CD4-positive, alpha-beta T cell (primary cell): ENCODE data around the gene NES. TPM values are rescaled to one million over a fixed set of nuclear protein-coding genes. Genes with fewer than 3 reads are reported as not detected.

ENCODE experiments used
- ATAC-seq: fragments of 200-7000 bp; cut with Tn5 transposase; one replicate; pipeline ENCODE4 v1.10.0; 2022; ENCODE audit warnings: mild to moderate bottlenecking; ENCODE audit not compliant: poor library complexity
- CTCF ChIA-PET: fragments of 350-600 bp; sonication (Branson Sonifier 250); formaldehyde crosslinking; loops from one replicate; lab custom pipeline; 2021; ENCODE audit warnings: antibody characterized with exemption, inconsistent platforms; lab: Charles Lee
- POLR2A ChIA-PET: fragments of 350-600 bp; sonication (Branson Sonifier 250); formaldehyde crosslinking; loops from one replicate; lab custom pipeline; 2021; ENCODE audit warnings: antibody characterized with exemption, inconsistent platforms; lab: Charles Lee
- DNase-seq, 14 experiments: peaks; one replicate each; pipeline ENCODE4 v3.0.0-alpha.2; 2013 to 2020; ENCODE audit warnings: mixed read lengths in 2 of 14
- H3K27ac ChIP-seq, 2 donors: one replicate each; pipeline versions ENCODE4 v1.5.1 to v1.7.0; 2013; ENCODE audit warnings: low read length in 2 of 2, low read depth in 1 of 2, mild to moderate bottlenecking in 1 of 2
- H3K27me3 ChIP-seq, 2 experiments: 1 replicate in 1 of 2; 2 replicates in 1 of 2; pipeline versions ENCODE4 v1.6.1 to v1.7.0; 2013; ENCODE audit warnings: low read length in 2 of 2, control low read depth in 1 of 2, mild to moderate bottlenecking in 1 of 2, moderate library complexity in 1 of 2; ENCODE audit not compliant: insufficient read depth in 2 of 2, control insufficient read depth in 1 of 2
- H3K36me3 ChIP-seq: one replicate; pipeline ENCODE4 v1.6.1; 2013; ENCODE audit warnings: low read length, control low read depth; ENCODE audit not compliant: insufficient read depth
- H3K4me1 ChIP-seq: one replicate; pipeline ENCODE4 v1.6.1; 2013; ENCODE audit warnings: low read length, control low read depth; ENCODE audit not compliant: insufficient read depth
- H3K4me3 ChIP-seq: one replicate; pipeline ENCODE4 v1.5.1; 2013; ENCODE audit warnings: mild to moderate bottlenecking, low read length, moderate library complexity
- H3K9me3 ChIP-seq, 2 experiments: 1 replicate in 1 of 2; 2 replicates in 1 of 2; pipeline versions ENCODE4 v1.6.1 to v1.7.0; 2013; ENCODE audit warnings: low read length in 2 of 2, mild to moderate bottlenecking in 2 of 2, control low read depth in 1 of 2, moderate library complexity in 1 of 2; ENCODE audit not compliant: control insufficient read depth in 1 of 2, insufficient read depth in 1 of 2
- H3K27ac Mint-ChIP-seq: one replicate; pipeline ENCODE4 v1.8.0; 2020; ENCODE audit warnings: mixed read lengths
- H3K27me3 Mint-ChIP-seq: one replicate; pipeline ENCODE4 v1.8.0; 2021; ENCODE audit warnings: mixed read lengths
- H3K36me3 Mint-ChIP-seq: one replicate; pipeline ENCODE4 v1.8.0; 2021; ENCODE audit warnings: low read depth, mixed read lengths
- H3K4me1 Mint-ChIP-seq: one replicate; pipeline ENCODE4 v1.8.0; 2021; ENCODE audit warnings: low read depth, mixed read lengths
- H3K4me3 Mint-ChIP-seq: one replicate; pipeline ENCODE4 v1.8.0; 2020; ENCODE audit warnings: mild to moderate bottlenecking, mixed read lengths
- H3K9me3 Mint-ChIP-seq: one replicate; pipeline ENCODE4 v1.8.0; 2020; ENCODE audit warnings: mixed read lengths
- intact Hi-C, 2 experiments: fragments of 100-400 bp; cut with DNase I in 1 of 2; cut with micrococcal nuclease in 1 of 2; formaldehyde crosslinking; loops; one replicate each; pipeline versions ENCODE4 v1.15.1 to v1.9.0; 2023 to 2025; cut with DNase I, micrococcal nuclease
- total RNA-seq, 174 experiments: library from RNA in 2 of 174; stranded (reverse) in 2 of 174; gene quantifications; one replicate each; pipeline ENCODE4 v1.2.3 and lab custom pipeline; 2021 to 2026
- TF ChIP-seq, protein P1 (sequence below): fragments of 200-600 bp; IDR thresholded peaks from one replicate; pipeline ENCODE4 v1.8.0; 2022; ENCODE audit warnings: antibody characterized with exemption, mild to moderate bottlenecking

The NES gene
- total RNA-seq, 2 experiments from 2014 or later = not detected

DNA sequence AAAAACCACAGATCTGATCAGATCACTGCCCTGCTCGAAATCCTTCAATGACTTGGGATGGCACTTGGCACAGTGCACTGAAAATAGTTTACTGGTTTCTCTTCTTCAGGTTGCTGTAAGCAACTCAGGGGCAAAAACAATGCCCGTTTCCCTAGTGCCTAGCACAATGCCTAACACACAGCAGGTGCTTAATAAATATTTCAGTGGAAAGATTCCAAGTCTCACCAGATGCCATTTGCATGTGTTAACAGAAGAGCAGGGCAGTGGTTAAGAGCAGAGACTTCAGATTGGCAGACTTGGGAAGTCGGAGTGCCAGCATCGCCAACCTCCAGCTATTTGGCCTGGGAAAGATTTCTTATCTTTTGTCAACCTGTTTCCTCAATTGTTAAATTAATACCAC lies 40.1 kb upstream of the NES start:
- POLR2A ChIA-PET = no interaction called here
- no peak for DNase-seq
- CTCF ChIA-PET = no interaction called here
- Histone ChIP-seq H3K27ac (no peak overlapping the region), H3K4me1 (peaks cover 2% of the 10 kb centered on the region), H3K27me3 (no peaks in the 10 kb centered on the region), H3K36me3 (peaks cover 30% of the 10 kb centered on the region), H3K9me3 (no peaks in the 10 kb centered on the region), H3K4me3 (no peak overlapping the region)
- no peak for ATAC-seq
- H3K4me1 Mint-ChIP-seq = no peaks in the 10 kb centered on the region
- H3K36me3 Mint-ChIP-seq = peaks cover 45% of the 10 kb centered on the region
- H3K27ac Mint-ChIP-seq = no peak overlapping the region
- TF ChIP-seq, protein P1, sequence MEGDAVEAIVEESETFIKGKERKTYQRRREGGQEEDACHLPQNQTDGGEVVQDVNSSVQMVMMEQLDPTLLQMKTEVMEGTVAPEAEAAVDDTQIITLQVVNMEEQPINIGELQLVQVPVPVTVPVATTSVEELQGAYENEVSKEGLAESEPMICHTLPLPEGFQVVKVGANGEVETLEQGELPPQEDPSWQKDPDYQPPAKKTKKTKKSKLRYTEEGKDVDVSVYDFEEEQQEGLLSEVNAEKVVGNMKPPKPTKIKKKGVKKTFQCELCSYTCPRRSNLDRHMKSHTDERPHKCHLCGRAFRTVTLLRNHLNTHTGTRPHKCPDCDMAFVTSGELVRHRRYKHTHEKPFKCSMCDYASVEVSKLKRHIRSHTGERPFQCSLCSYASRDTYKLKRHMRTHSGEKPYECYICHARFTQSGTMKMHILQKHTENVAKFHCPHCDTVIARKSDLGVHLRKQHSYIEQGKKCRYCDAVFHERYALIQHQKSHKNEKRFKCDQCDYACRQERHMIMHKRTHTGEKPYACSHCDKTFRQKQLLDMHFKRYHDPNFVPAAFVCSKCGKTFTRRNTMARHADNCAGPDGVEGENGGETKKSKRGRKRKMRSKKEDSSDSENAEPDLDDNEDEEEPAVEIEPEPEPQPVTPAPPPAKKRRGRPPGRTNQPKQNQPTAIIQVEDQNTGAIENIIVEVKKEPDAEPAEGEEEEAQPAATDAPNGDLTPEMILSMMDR = no peak
- H3K4me3 Mint-ChIP-seq = no peak overlapping the region
- intact Hi-C loops = no loop called here
- no peaks in the 10 kb centered on the region for H3K27me3 Mint-ChIP-seq
- no peaks in the 10 kb centered on the region for H3K9me3 Mint-ChIP-seq

DNA sequence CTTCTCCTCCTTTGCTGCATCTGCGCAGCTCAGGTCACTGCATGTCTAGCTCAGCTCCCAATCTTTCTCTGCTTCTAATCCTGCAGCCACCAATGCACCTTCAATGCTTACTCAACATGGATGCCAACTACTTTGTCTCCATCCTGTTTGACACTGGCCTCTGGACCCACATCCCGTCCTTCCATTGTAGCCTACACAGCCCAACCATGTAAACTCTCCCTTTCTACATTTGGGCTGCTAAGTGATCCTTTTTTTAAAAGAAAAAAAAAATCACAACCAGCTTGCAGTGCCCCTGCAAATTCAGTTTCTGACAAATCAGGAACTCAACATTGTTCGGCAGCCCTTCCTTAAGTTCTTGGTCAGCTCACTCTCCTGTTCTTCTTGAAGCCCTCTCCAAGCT lies 37.6 kb upstream of the NES start:
- no peak overlapping the region for H3K4me3 Mint-ChIP-seq
- H3K36me3 Mint-ChIP-seq = peaks cover 25% of the 10 kb centered on the region
- no peaks in the 10 kb centered on the region for H3K4me1 ChIP-seq
- H3K4me3 ChIP-seq = no peak overlapping the region
- H3K27ac ChIP-seq = no peak overlapping the region
- H3K27me3 Mint-ChIP-seq = no peaks in the 10 kb centered on the region
- no peaks in the 10 kb centered on the region for H3K27me3 ChIP-seq
- H3K9me3 ChIP-seq = no peaks in the 10 kb centered on the region
- H3K9me3 Mint-ChIP-seq = no peaks in the 10 kb centered on the region
- ChIA-PET CTCF (interaction anchor here (1.6 to 2.4 kb wide), 3 partner anchors 9 to 25 kb away, joined by 4 to 8 read pairs (median 8); partner anchors contain the start of gene CRABP2), POLR2A (interaction anchor here (1.0 to 2.2 kb wide), 2 partner anchors 8 to 24 kb away, joined by 4 to 8 read pairs; no protein-coding TSS in a partner anchor)
- no peak for ATAC-seq
- H3K4me1 Mint-ChIP-seq = no peaks in the 10 kb centered on the region
- DNase-seq = no peak
- H3K36me3 ChIP-seq = peaks cover 11% of the 10 kb centered on the region
- intact Hi-C loops = no loop called here
- TF ChIP-seq, protein P1 = no peak
- H3K27ac Mint-ChIP-seq = no peak overlapping the region

DNA sequence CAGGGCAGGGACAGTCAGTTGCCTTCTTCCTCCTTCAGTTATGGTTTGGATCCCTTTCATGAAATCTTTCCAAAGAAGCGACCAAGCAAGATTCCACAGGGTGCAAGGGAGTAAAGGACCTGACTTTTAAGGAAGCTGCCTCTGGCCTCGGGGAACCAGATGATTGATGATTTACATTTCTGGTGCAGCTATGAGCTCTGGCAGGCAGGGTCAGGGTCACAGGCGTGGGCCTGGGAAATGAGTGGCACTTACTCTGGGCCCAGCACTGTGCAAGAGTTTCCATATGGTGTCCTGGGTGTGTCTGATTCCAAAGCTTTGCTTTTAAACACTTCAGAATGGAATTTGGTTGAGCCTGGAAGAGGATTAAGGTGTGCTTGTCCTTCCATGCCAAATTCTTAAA lies 35.4 kb upstream of the NES start:
- H3K4me1 Mint-ChIP-seq = no peaks in the 10 kb centered on the region
- CTCF ChIA-PET = interaction anchor here (2.8 to 3.0 kb wide), 2 partner anchors 14 to 23 kb away, joined by 7 to 11 read pairs; no protein-coding TSS in a partner anchor
- H3K27me3 Mint-ChIP-seq = no peaks in the 10 kb centered on the region
- intact Hi-C loops = no loop called here
- H3K4me3 Mint-ChIP-seq = no peak overlapping the region
- Histone ChIP-seq H3K9me3 (no peaks in the 10 kb centered on the region), H3K36me3 (peaks cover 6% of the 10 kb centered on the region), H3K27me3 (no peaks in the 10 kb centered on the region), H3K27ac (no peak overlapping the region), H3K4me3 (no peak overlapping the region), H3K4me1 (no peaks in the 10 kb centered on the region)
- no peak for DNase-seq
- TF ChIP-seq, protein P1 = no peak
- H3K9me3 Mint-ChIP-seq = no peaks in the 10 kb centered on the region
- no peak for ATAC-seq
- POLR2A ChIA-PET = interaction anchor here (0.8 kb wide), 1 partner anchor 9 kb away, joined by 4 read pairs; no protein-coding TSS in a partner anchor
- peaks cover 23% of the 10 kb centered on the region for H3K36me3 Mint-ChIP-seq
- no peak overlapping the region for H3K27ac Mint-ChIP-seq
